Cardiac muscle cell (in vitro differentiated cells and primary cell): ENCODE measurements around the gene TSC22D1. TPM values are rescaled to one million over a fixed set of nuclear protein-coding genes. Genes with fewer than 3 reads are reported as not detected.
A peak's percentile ranks its signal among the peaks of the same experiment; 100 is the strongest.

Experiments
- DNase-seq, 2 donors: peaks; one replicate each; pipeline versions ENCODE4 v3.0.0 to v3.0.0-alpha.2; 2010 to 2017; ENCODE audit warnings: low read depth in 1 of 2, low spot score in 1 of 2
- H3K27ac ChIP-seq: fragments of 200-600 bp; sonication (generic); 2 replicates; pipeline ENCODE4 v1.5.1; 2016
- H3K27me3 ChIP-seq: fragments of 200-600 bp; sonication (generic); 2 replicates; pipeline ENCODE4 v1.6.0; 2016; ENCODE audit warnings: control low read depth
- H3K36me3 ChIP-seq: fragments of 200-600 bp; sonication (generic); 2 replicates; pipeline ENCODE4 v1.5.1; 2016; ENCODE audit warnings: control low read depth
- H3K4me1 ChIP-seq: fragments of 200-600 bp; sonication (generic); 2 replicates; pipeline ENCODE4 v1.8.1; 2017; ENCODE audit warnings: low read depth, mild to moderate bottlenecking, mixed run types
- H3K4me3 ChIP-seq: fragments of 200-600 bp; sonication (generic); 2 replicates; pipeline ENCODE4 v1.5.1; 2016; ENCODE audit warnings: mild to moderate bottlenecking
- H3K9me3 ChIP-seq: fragments of 200-600 bp; sonication (generic); 2 replicates; pipeline ENCODE4 v1.5.1; 2017; ENCODE audit warnings: low read depth, mild to moderate bottlenecking, control low read depth
- CTCF ChIP-seq: IDR thresholded peaks from 2 replicates; pipeline ENCODE4 v1.5.1; 2012; ENCODE audit warnings: low read depth, mild to moderate bottlenecking, low read length
- polyA plus RNA-seq: library from polyadenylated mRNA; unstranded; fragments of >200 nt; fragmentation: Nextera tagmentation; extraction: Ambion mirVana; gene quantifications from 2 replicates; pipeline ENCODE4 v1.2.1, GENCODE V29; 2016
- total RNA-seq: library from RNA; depleted of rRNA; stranded (reverse); fragments of >200 nt; gene quantifications from 2 replicates; pipeline ENCODE4 v1.2.3, GENCODE V29; 2016

TSC22D1 gene
- total and polyA plus RNA-seq, 2 experiments from 2014 or later = 226 to 455 TPM

DNA sequence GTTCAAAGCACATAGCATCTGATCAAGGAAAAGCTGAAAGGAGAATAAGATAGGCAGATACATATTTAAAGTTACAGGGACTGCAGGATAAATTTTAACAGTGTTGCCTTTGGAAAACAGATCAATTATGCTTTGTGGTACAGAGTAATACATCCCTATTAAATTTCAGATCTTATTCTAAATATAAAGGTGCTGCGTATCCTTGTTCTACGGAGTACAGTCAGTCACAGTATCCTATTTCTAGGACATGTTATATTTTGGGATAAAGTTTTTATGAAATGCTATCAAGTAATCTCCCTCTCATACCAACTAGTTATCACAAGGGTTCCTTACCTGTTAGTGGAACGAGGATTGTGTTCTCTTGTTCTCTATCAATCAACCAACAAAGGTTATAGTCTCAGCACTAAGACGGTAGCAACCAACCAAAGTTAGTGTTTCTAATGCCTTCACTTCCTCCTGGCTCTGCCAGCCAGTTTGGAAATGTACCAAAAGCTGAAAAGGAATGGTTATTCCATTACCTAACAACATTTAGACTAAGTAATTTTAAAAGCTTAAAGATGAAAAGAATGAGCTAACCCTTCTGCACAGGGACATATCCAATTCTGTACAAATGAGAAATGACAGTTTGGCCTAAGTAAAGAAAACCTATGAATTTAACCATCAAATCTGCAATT, 35.2 kb downstream of the TSC22D1 start:
- H3K27ac ChIP-seq = no peak overlapping the region

DNA sequence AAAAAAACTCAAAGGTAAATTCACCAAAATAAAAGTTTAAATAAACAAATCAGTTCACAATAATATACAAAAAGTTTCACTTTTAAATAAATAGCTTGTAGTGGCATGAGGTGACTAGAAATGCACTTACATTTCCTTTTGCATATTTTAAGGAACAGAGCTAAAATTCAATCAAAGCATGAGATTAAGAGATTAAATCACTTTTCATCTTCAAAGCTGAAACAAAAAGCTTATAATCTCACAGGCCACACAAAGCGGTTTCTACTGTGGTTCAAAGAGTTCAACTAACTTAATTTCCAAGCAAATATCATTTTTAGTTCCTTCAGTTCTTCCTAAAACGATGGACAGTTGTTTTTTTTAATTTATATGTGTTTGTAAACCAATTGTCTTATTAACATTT, 38.9 kb downstream of the TSC22D1 start:
- no peak for DNase-seq
- Histone ChIP-seq H3K27me3 (no peaks in the 10 kb centered on the region), H3K36me3 (peaks cover 12% of the 10 kb centered on the region), H3K4me1 (peaks cover 4% of the 10 kb centered on the region), H3K4me3 (no peak overlapping the region), H3K9me3 (no peaks in the 10 kb centered on the region), H3K27ac (no peak overlapping the region)
- no peak for TF ChIP-seq CTCF

More for the DNA sequence above, 35.2 kb downstream of the TSC22D1 start:
- no peak for DNase-seq
- Histone ChIP-seq H3K4me1 (peaks cover 4% of the 10 kb centered on the region), H3K27me3 (no peaks in the 10 kb centered on the region), H3K9me3 (no peaks in the 10 kb centered on the region), H3K4me3 (no peak overlapping the region), H3K36me3 (peaks cover 12% of the 10 kb centered on the region)
- TF ChIP-seq CTCF = no peak

DNA sequence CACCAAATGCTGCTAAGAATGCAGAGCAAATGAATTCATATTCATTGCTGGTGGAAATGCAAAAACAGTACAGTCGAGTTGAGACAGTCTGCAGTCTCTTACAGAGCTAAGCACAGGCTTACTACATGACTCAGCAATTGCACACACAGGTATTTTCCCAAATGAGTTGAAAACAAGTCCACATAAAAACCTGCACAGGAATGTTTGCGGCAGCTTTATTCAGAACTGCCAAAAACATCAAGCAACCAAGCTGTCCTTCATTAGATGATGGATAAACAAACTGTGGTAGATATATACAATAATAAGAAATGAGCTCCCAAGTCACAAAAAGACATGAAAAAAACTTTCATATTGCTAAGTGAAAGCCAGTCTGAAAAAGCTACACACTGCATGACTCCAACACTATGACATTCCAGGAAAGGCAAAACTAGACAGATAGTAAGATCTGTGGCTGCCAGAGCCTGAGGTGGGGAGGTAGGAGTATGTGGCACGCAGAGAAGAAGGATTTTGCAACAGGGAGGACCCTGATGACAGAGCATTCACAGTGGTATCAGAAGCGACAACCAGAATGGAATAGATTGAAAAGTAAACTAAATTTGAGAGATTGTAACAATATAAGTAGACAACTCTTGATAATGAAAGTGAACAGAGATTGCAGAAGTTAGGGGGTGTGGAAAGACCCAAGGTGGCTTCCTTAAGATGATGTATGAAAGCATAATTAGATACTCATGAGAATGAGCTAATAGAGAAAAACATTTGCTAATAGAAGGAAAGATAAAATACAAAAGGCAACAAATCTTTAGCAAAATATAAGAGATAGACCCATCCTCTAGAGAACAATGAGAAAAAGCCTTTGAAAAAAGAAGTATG, 52.7 kb downstream of the TSC22D1 start:
- DNase-seq = peak; percentile 13 to 63
- Histone ChIP-seq H3K4me3 (no peak overlapping the region), H3K4me1 (peaks cover 17% of the 10 kb centered on the region), H3K9me3 (no peaks in the 10 kb centered on the region), H3K27ac (peak overlapping the region; percentile 27), H3K27me3 (no peaks in the 10 kb centered on the region), H3K36me3 (no peaks in the 10 kb centered on the region)
- no peak for TF ChIP-seq CTCF

GRCh38 chr13:44519642-44520041, 56.5 kb downstream of the TSC22D1 start:
- Histone ChIP-seq H3K27me3 (no peaks in the 10 kb centered on the region), H3K36me3 (no peaks in the 10 kb centered on the region), H3K27ac (no peak overlapping the region), H3K4me3 (no peak overlapping the region), H3K9me3 (no peaks in the 10 kb centered on the region), H3K4me1 (peaks cover 17% of the 10 kb centered on the region)
- no peak for DNase-seq
- no peak for TF ChIP-seq CTCF

DNA sequence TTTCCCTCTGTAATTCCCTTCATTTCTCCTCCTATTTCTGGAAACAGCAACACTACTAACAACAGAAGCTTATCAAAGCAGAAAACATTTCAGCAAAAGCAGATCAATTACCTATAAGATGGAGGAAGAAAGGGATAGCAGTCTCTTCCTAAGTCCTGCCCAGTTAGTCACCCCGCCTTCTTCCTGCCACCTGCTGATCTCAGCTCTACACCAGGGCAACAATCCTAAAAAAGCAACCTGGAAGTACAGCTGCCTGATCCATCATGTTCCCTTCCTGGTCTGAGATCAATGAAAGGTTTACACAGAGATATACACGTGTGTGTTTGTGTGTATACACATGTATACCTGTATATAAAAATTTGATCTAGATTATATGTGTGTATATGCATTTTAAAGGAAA, 59.4 kb downstream of the TSC22D1 start:
- H3K4me1 ChIP-seq = peaks cover 6% of the 10 kb centered on the region
- DNase-seq = no peak
- no peaks in the 10 kb centered on the region for H3K27me3 ChIP-seq
- H3K4me3 ChIP-seq = no peak overlapping the region
- TF ChIP-seq CTCF = no peak
- H3K36me3 ChIP-seq = no peaks in the 10 kb centered on the region
- no peak overlapping the region for H3K27ac ChIP-seq
- H3K9me3 ChIP-seq = no peaks in the 10 kb centered on the region
